Gastrocnemius medialis (tissue), 4 donors: ENCODE results near the gene CBX1. TPM values are rescaled to one million over a fixed set of nuclear protein-coding genes. Genes with fewer than 3 reads are reported as not detected.
A peak's percentile ranks its signal among the peaks of the same experiment; 100 is the strongest.

Source experiments
- ATAC-seq, 2 donors: fragments of 150-250 bp; one replicate each; pipeline ENCODE4 v1.9.1; 2016
- DNase-seq, 2 donors: peaks; one replicate each; pipeline ENCODE4 v3.0.0-alpha.2; 2019
- H3K27ac ChIP-seq, 4 donors: fragments of 200-600 bp; sonication (generic); 1 replicate in 1 of 4; 2 replicates in 3 of 4; pipeline ENCODE4 v1.5.1; 2016 to 2018; ENCODE audit warnings: mild to moderate bottlenecking in 2 of 4, moderate library complexity in 1 of 4
- H3K27me3 ChIP-seq, 3 donors: fragments of 200-600 bp; sonication (generic) in 2 of 3; 1 replicate in 1 of 3; 2 replicates in 2 of 3; pipeline versions ENCODE4 v1.5.1 to v1.6.0; 2016 to 2019; ENCODE audit warnings: mild to moderate bottlenecking in 1 of 3, moderate library complexity in 1 of 3
- H3K36me3 ChIP-seq, 2 donors: fragments of 200-600 bp; sonication (generic) in 1 of 2; one replicate each; pipeline ENCODE4 v1.5.1; 2017 to 2018
- H3K4me1 ChIP-seq, 2 donors: fragments of 200-600 bp; sonication (generic) in 1 of 2; one replicate each; pipeline ENCODE4 v1.5.1; 2016 to 2017; ENCODE audit warnings: mild to moderate bottlenecking in 2 of 2
- H3K4me3 ChIP-seq, 4 donors: fragments of 200-600 bp; sonication (generic) in 3 of 4; 1 replicate in 1 of 4; 2 replicates in 3 of 4; pipeline ENCODE4 v1.5.1; 2016 to 2019; ENCODE audit warnings: mild to moderate bottlenecking in 2 of 4
- H3K9me3 ChIP-seq, 3 donors: fragments of 200-600 bp; sonication (generic) in 2 of 3; 1 replicate in 1 of 3; 2 replicates in 2 of 3; pipeline ENCODE4 v1.5.1; 2016 to 2019
- CTCF ChIP-seq, 5 experiments: fragments of 450-650 bp in 3 of 5; fragments of 200-600 bp in 2 of 5; sonication (generic) in 2 of 5; IDR thresholded peaks in 4 of 5; conservative IDR thresholded peaks in 1 of 5; 1 replicate in 4 of 5; 2 replicates in 1 of 5; pipeline ENCODE4 v1.5.1; 2016 to 2019; ENCODE audit warnings: antibody characterized with exemption in 5 of 5, mild to moderate bottlenecking in 3 of 5, moderate library complexity in 3 of 5
- POLR2A ChIP-seq, 2 donors: fragments of 450-650 bp; IDR thresholded peaks; one replicate each; pipeline ENCODE4 v1.6.1; 2017; ENCODE audit warnings: antibody characterized with exemption in 2 of 2, mild to moderate bottlenecking in 2 of 2, moderate library complexity in 2 of 2
- in situ Hi-C, 4 donors: fragments of 200-750 bp; cut with MboI; loops; one replicate each; pipeline versions ENCODE4 v1.15.0 to v1.8.0; 2017; ENCODE audit warnings: low sequenced_read_pairs in 4 of 4
- intact Hi-C: fragments of 100-400 bp; cut with DNase I; formaldehyde crosslinking; loops from one replicate; pipeline ENCODE4 v1.15.1; 2023; ENCODE audit warnings: low total_unique reads
- total RNA-seq, 4 donors: library from RNA; depleted of rRNA; stranded (reverse); fragments of >200 nt; gene quantifications; one replicate each; pipeline versions ENCODE4 v1.1.0 to v1.2.3, GENCODE V29; 2016

The CBX1 gene
- total RNA-seq, 4 donors from 2014 or later: 26.0 to 34.1 (median 27.7) TPM

GRCh38 chr17:48064638-48065037 is 36.6 kb downstream of the CBX1 start:
- H3K27ac ChIP-seq: peak overlapping the region; percentile 96 to 99 (median 97)
- in situ Hi-C loops (no loop called here), intact Hi-C loops (loop anchor here (1.0 kb wide), 1 partner anchor 10 kb away; no protein-coding TSS in a partner anchor)
- peak overlapping the region in 1 of 4 donors; percentile 19 for H3K4me3 ChIP-seq
- peak; percentile 70 to 77 for DNase-seq
- no peaks in the 10 kb centered on the region for H3K27me3 ChIP-seq
- peaks cover 65 to 73% of the 10 kb centered on the region in 2 donors for H3K4me1 ChIP-seq
- no peaks in the 10 kb centered on the region for H3K9me3 ChIP-seq
- peak in 1 of 2 donors; percentile 57 for TF ChIP-seq POLR2A (IDR thresholded peaks at IDR 0.05)
- peak; percentile 39 to 53 (median 40) for TF ChIP-seq CTCF (IDR thresholded peaks at IDR 0.05 in 4 of 5, conservative IDR thresholded peaks at IDR 0.05 in 1 of 5)
- peak; percentile 84 to 88 for ATAC-seq
- H3K36me3 ChIP-seq: peaks cover 0 to 56% of the 10 kb centered on the region in 2 donors

GRCh38 chr17:48062273-48062672 is 39.0 kb downstream of the CBX1 start:
- no peak for ATAC-seq
- peaks cover 0 to 63% of the 10 kb centered on the region in 2 donors for H3K36me3 ChIP-seq
- H3K4me3 ChIP-seq: no peak overlapping the region
- H3K4me1 ChIP-seq: peaks cover 74 to 80% of the 10 kb centered on the region in 2 donors
- in situ Hi-C loops (no loop called here), intact Hi-C loops (no loop called here)
- no peak for DNase-seq
- H3K9me3 ChIP-seq: no peaks in the 10 kb centered on the region
- peak overlapping the region; percentile 96 to 99 (median 97) for H3K27ac ChIP-seq
- TF ChIP-seq POLR2A (IDR thresholded peaks at IDR 0.05): no peak
- no peak for TF ChIP-seq CTCF (IDR thresholded peaks at IDR 0.05 in 4 of 5, conservative IDR thresholded peaks at IDR 0.05 in 1 of 5)
- H3K27me3 ChIP-seq: no peaks in the 10 kb centered on the region

- H3K27me3 ChIP-seq: no peaks in the 10 kb centered on the region
- DNase-seq: peak in 1 of 2 donors; percentile 67
- TF ChIP-seq CTCF (IDR thresholded peaks at IDR 0.05 in 4 of 5, conservative IDR thresholded peaks at IDR 0.05 in 1 of 5): no peak
- TF ChIP-seq POLR2A (IDR thresholded peaks at IDR 0.05): no peak
- in situ Hi-C loops (no loop called here), intact Hi-C loops (no loop called here)
- H3K4me1 ChIP-seq: peaks cover 78 to 82% of the 10 kb centered on the region in 2 donors
- ATAC-seq: no peak
- peaks cover 0 to 83% of the 10 kb centered on the region in 2 donors for H3K36me3 ChIP-seq
- no peaks in the 10 kb centered on the region for H3K9me3 ChIP-seq
- H3K27ac ChIP-seq: peak overlapping the region; percentile 96 to 99 (median 97)
- peak overlapping the region in 1 of 4 donors; percentile 19 for H3K4me3 ChIP-seq
These were observed 41.0 kb downstream of the CBX1 start for GRCh38 chr17:48060249-48060648.

- H3K36me3 ChIP-seq: peaks cover 0 to 90% of the 10 kb centered on the region in 2 donors
- H3K9me3 ChIP-seq: no peaks in the 10 kb centered on the region
- intact Hi-C loops (no loop called here), in situ Hi-C loops (no loop called here)
- H3K4me3 ChIP-seq: no peak overlapping the region
- DNase-seq (no peak), ATAC-seq (no peak)
- H3K27ac ChIP-seq: peak overlapping the region; percentile 96 to 99 (median 97)
- peaks cover 79 to 80% of the 10 kb centered on the region in 2 donors for H3K4me1 ChIP-seq
- H3K27me3 ChIP-seq: no peaks in the 10 kb centered on the region
- TF ChIP-seq POLR2A (IDR thresholded peaks at IDR 0.05) (no peak), CTCF (IDR thresholded peaks at IDR 0.05 in 4 of 5, conservative IDR thresholded peaks at IDR 0.05 in 1 of 5) (no peak)
These were observed 42.1 kb downstream of the CBX1 start for GRCh38 chr17:48059125-48059668.
